Measurements from ENCODE around the gene BANP.
"Not testable (repeated sequence)": the region's sequence is repeated elsewhere in the genome, so short reads cannot be mapped to it uniquely, and the experiment has no call there.

The BANP gene

GRCh38 chr16:88050952-88051660 lies 99.9 kb downstream of the BANP start:
- peaks cover 19 to 43% of the 10 kb centered on the region in 2 donors for H3K36me3 ChIP-seq (ENCODE audit: control insufficient read depth in 1 of 2, insufficient read depth in 2 of 2, low read length in 2 of 2)
- H3K27me3 ChIP-seq (ENCODE audit: low read depth, low read length), result no peaks in the 10 kb centered on the region
- no peak overlapping the region for H3K27ac ChIP-seq (ENCODE audit: low read length)
- no peaks in the 10 kb centered on the region for H3K9me3 ChIP-seq (ENCODE audit: control insufficient read depth in 1 of 2, low read length in 2 of 2)
- no peaks in the 10 kb centered on the region for H3K4me1 ChIP-seq (ENCODE audit: control insufficient read depth in 1 of 2, insufficient read depth in 2 of 2, low read length in 2 of 2)
- H3K4me3 ChIP-seq (ENCODE audit: low read depth in 1 of 2, low read length in 2 of 2), result no peak overlapping the region

DNA sequence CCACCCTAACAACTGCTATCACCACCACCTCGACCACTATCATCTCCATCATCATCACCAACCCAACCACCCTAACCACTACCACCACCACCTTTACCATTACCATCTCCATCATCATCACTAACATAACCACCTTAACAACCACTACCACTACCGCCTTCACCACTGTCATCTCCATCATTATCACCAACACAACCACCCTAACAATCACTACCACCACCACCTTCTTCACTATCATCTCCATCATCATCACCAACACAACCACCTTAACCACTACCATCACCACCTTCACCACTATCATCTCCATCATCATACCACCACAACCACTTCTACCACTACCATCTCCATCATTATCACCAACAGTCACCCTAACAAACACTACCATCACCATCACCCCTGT lies 101.4 kb downstream of the BANP start:
- Histone ChIP-seq H3K27me3 (ENCODE audit: low read depth, low read length) (no peaks in the 10 kb centered on the region), H3K27ac (ENCODE audit: low read length) (no peak overlapping the region), H3K4me3 (ENCODE audit: low read depth in 1 of 2, low read length in 2 of 2) (no peak overlapping the region), H3K9me3 (ENCODE audit: control insufficient read depth in 1 of 2, low read length in 2 of 2) (no peaks in the 10 kb centered on the region), H3K36me3 (ENCODE audit: control insufficient read depth in 1 of 2, insufficient read depth in 2 of 2, low read length in 2 of 2) (peaks cover 19 to 46% of the 10 kb centered on the region in 2 donors), H3K4me1 (ENCODE audit: control insufficient read depth in 1 of 2, insufficient read depth in 2 of 2, low read length in 2 of 2) (no peaks in the 10 kb centered on the region)

- H3K36me3 ChIP-seq (ENCODE audit: control insufficient read depth in 1 of 2, insufficient read depth in 2 of 2, low read length in 2 of 2), result peaks cover 12 to 41% of the 10 kb centered on the region in 2 donors
- not testable (repeated sequence) for H3K9me3 ChIP-seq (ENCODE audit: control insufficient read depth in 1 of 2, low read length in 2 of 2); H3K27me3 ChIP-seq (ENCODE audit: low read depth, low read length); H3K4me1 ChIP-seq (ENCODE audit: control insufficient read depth in 1 of 2, insufficient read depth in 2 of 2, low read length in 2 of 2); H3K27ac ChIP-seq (ENCODE audit: low read length); H3K4me3 ChIP-seq (ENCODE audit: low read depth in 1 of 2, low read length in 2 of 2)
Measured at GRCh38 chr16:88053479-88053878, 102.2 kb downstream of the BANP start.

DNA sequence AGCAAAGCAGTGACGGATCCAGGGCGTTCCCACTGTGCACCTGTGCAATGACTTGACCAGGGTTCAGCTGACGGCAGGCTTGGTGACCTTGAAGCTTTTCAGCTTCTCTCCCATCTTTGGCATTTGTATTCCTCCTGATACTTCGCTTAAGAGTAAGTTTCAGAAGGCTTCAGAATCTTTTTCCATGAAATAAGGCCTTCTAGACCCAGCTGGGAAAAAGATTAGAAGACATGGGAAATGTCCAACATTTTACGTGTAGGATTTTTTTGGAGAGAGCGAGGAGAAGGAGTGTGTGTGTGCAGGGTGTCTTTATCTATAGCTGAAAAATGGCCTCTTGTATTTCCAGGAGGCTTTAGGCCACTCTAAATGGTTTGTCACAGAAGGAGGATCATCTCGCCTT lies 104.1 kb downstream of the BANP start:
- Histone ChIP-seq H3K27ac (ENCODE audit: low read length) (no peak overlapping the region), H3K9me3 (ENCODE audit: control insufficient read depth in 1 of 2, low read length in 2 of 2) (no peaks in the 10 kb centered on the region), H3K36me3 (ENCODE audit: control insufficient read depth in 1 of 2, insufficient read depth in 2 of 2, low read length in 2 of 2) (peaks cover 13 to 32% of the 10 kb centered on the region in 2 donors), H3K4me1 (ENCODE audit: control insufficient read depth in 1 of 2, insufficient read depth in 2 of 2, low read length in 2 of 2) (no peaks in the 10 kb centered on the region), H3K27me3 (ENCODE audit: low read depth, low read length) (no peaks in the 10 kb centered on the region), H3K4me3 (ENCODE audit: low read depth in 1 of 2, low read length in 2 of 2) (no peak overlapping the region)

DNA sequence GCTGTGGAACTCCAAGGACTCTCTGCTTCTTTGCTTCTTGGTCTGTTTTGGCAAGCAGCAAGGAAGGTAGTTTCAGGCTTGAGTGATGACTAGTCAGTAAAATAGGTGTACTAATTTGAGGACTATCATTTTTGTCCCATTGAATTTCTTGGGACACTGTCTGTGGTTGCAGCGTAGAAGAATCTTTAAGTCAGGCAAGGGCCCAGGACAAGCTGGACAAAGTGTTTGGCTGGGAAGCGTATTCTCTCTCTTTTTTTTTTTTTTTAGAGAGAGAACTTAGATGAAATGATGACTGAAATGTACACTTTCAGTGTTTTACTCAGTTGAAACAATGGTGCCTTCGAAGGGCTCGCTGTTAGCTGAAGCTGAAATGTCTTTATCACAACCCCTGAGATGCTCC lies 105.0 kb downstream of the BANP start:
- Histone ChIP-seq H3K36me3 (ENCODE audit: control insufficient read depth in 1 of 2, insufficient read depth in 2 of 2, low read length in 2 of 2) (peaks cover 11 to 25% of the 10 kb centered on the region in 2 donors), H3K27ac (ENCODE audit: low read length) (no peak overlapping the region), H3K4me3 (ENCODE audit: low read depth in 1 of 2, low read length in 2 of 2) (no peak overlapping the region), H3K4me1 (ENCODE audit: control insufficient read depth in 1 of 2, insufficient read depth in 2 of 2, low read length in 2 of 2) (no peaks in the 10 kb centered on the region), H3K27me3 (ENCODE audit: low read depth, low read length) (no peaks in the 10 kb centered on the region), H3K9me3 (ENCODE audit: control insufficient read depth in 1 of 2, low read length in 2 of 2) (no peaks in the 10 kb centered on the region)

DNA sequence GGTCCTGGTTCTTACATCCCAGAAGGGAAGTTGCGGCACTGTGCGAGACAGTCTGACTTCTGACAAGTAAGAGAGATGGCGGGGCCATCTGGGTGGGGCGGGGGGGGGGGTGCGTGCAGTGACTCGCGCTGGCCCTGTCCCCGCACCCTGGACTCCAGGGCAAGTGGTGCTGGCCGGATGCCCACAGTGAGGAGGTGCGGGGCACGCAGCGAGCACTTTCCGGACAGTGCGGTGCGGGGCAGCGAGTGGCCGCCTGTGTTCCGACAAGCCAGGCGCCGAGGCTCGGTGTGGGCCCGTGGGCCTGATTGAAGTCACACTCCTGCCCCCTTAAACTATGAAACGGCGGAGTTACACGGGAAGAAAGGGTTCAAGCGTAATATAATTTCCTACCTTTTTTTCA lies 106.4 kb downstream of the BANP start:
- Histone ChIP-seq H3K27ac (ENCODE audit: low read length) (no peak overlapping the region), H3K4me1 (ENCODE audit: control insufficient read depth in 1 of 2, insufficient read depth in 2 of 2, low read length in 2 of 2) (peaks cover 0 to 5% of the 10 kb centered on the region in 2 donors), H3K36me3 (ENCODE audit: control insufficient read depth in 1 of 2, insufficient read depth in 2 of 2, low read length in 2 of 2) (peaks cover 9 to 15% of the 10 kb centered on the region in 2 donors), H3K4me3 (ENCODE audit: low read depth in 1 of 2, low read length in 2 of 2) (no peak overlapping the region), H3K27me3 (ENCODE audit: low read depth, low read length) (no peaks in the 10 kb centered on the region), H3K9me3 (ENCODE audit: control insufficient read depth in 1 of 2, low read length in 2 of 2) (no peaks in the 10 kb centered on the region)

DNA sequence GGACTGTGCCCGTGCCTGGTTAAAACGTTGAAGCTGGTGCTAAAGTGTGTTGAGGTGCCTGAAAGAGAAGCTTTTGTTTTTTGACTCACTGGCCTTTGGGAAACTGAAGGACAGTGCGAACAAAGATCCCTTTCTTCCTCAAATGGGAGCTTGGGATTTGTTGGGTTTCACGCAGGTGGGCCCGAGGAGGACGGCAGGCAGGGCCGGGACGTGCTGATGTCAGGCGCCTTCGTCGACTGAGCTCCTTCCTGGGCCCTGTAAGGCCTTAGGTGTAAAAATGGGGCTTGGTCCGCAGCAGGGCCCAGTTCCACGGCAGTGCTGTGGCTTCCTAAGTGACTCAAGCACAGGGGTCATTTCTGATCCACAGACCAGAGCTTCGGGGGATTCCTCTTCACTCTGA lies 106.9 kb downstream of the BANP start:
- H3K36me3 ChIP-seq (ENCODE audit: control insufficient read depth in 1 of 2, insufficient read depth in 2 of 2, low read length in 2 of 2), result peaks cover 9 to 13% of the 10 kb centered on the region in 2 donors
- no peak overlapping the region for H3K27ac ChIP-seq (ENCODE audit: low read length)
- H3K4me1 ChIP-seq (ENCODE audit: control insufficient read depth in 1 of 2, insufficient read depth in 2 of 2, low read length in 2 of 2), result peaks cover 0 to 9% of the 10 kb centered on the region in 2 donors
- no peaks in the 10 kb centered on the region for H3K9me3 ChIP-seq (ENCODE audit: control insufficient read depth in 1 of 2, low read length in 2 of 2)
- no peaks in the 10 kb centered on the region for H3K27me3 ChIP-seq (ENCODE audit: low read depth, low read length)
- no peak overlapping the region for H3K4me3 ChIP-seq (ENCODE audit: low read depth in 1 of 2, low read length in 2 of 2)

DNA sequence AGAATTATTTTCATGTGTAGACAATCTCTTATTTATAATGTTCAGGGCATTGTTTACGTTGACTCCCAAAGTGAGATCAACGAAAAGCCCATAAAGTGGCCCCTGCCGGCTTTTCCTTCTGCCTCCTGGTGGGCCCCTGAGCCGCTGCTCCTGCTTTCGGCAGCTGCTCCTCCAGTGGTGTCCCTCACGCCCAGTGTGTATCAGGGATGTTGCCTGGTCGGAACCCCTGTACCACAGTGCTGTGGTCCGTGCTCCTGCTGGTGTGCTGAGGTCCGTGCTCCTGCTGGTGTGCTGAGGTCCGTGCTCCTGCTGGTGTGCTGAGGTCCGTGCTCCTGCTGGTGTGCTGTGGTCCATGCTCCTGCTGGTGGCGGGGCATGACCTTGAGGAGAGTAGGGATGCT lies 107.6 kb downstream of the BANP start:
- peaks cover 9 to 13% of the 10 kb centered on the region in 2 donors for H3K36me3 ChIP-seq (ENCODE audit: control insufficient read depth in 1 of 2, insufficient read depth in 2 of 2, low read length in 2 of 2)

GRCh38 chr16:88059701-88060386 lies 108.6 kb downstream of the BANP start:
- H3K4me3 ChIP-seq (ENCODE audit: low read depth in 1 of 2, low read length in 2 of 2), result no peak overlapping the region
- no peaks in the 10 kb centered on the region for H3K27me3 ChIP-seq (ENCODE audit: low read depth, low read length)
- peaks cover 4 to 14% of the 10 kb centered on the region in 2 donors for H3K4me1 ChIP-seq (ENCODE audit: control insufficient read depth in 1 of 2, insufficient read depth in 2 of 2, low read length in 2 of 2)
- peaks cover 4 to 19% of the 10 kb centered on the region in 2 donors for H3K36me3 ChIP-seq (ENCODE audit: control insufficient read depth in 1 of 2, insufficient read depth in 2 of 2, low read length in 2 of 2)
- H3K27ac ChIP-seq (ENCODE audit: low read length), result no peak overlapping the region
- H3K9me3 ChIP-seq (ENCODE audit: control insufficient read depth in 1 of 2, low read length in 2 of 2), result no peaks in the 10 kb centered on the region

More for the DNA sequence above, 107.6 kb downstream of the BANP start:
- Histone ChIP-seq H3K4me1 (ENCODE audit: control insufficient read depth in 1 of 2, insufficient read depth in 2 of 2, low read length in 2 of 2) (peaks cover 4 to 14% of the 10 kb centered on the region in 2 donors), H3K27ac (ENCODE audit: low read length) (no peak overlapping the region), H3K4me3 (ENCODE audit: low read depth in 1 of 2, low read length in 2 of 2) (no peak overlapping the region), H3K27me3 (ENCODE audit: low read depth, low read length) (no peaks in the 10 kb centered on the region), H3K9me3 (ENCODE audit: control insufficient read depth in 1 of 2, low read length in 2 of 2) (no peaks in the 10 kb centered on the region)

GRCh38 chr16:88060524-88061219 lies 109.4 kb downstream of the BANP start:
- Histone ChIP-seq H3K9me3 (ENCODE audit: control insufficient read depth in 1 of 2, low read length in 2 of 2) (no peaks in the 10 kb centered on the region), H3K4me1 (ENCODE audit: control insufficient read depth in 1 of 2, insufficient read depth in 2 of 2, low read length in 2 of 2) (peaks cover 4 to 14% of the 10 kb centered on the region in 2 donors), H3K4me3 (ENCODE audit: low read depth in 1 of 2, low read length in 2 of 2) (no peak overlapping the region), H3K27ac (ENCODE audit: low read length) (no peak overlapping the region), H3K27me3 (ENCODE audit: low read depth, low read length) (no peaks in the 10 kb centered on the region), H3K36me3 (ENCODE audit: control insufficient read depth in 1 of 2, insufficient read depth in 2 of 2, low read length in 2 of 2) (peaks cover 4 to 19% of the 10 kb centered on the region in 2 donors)

DNA sequence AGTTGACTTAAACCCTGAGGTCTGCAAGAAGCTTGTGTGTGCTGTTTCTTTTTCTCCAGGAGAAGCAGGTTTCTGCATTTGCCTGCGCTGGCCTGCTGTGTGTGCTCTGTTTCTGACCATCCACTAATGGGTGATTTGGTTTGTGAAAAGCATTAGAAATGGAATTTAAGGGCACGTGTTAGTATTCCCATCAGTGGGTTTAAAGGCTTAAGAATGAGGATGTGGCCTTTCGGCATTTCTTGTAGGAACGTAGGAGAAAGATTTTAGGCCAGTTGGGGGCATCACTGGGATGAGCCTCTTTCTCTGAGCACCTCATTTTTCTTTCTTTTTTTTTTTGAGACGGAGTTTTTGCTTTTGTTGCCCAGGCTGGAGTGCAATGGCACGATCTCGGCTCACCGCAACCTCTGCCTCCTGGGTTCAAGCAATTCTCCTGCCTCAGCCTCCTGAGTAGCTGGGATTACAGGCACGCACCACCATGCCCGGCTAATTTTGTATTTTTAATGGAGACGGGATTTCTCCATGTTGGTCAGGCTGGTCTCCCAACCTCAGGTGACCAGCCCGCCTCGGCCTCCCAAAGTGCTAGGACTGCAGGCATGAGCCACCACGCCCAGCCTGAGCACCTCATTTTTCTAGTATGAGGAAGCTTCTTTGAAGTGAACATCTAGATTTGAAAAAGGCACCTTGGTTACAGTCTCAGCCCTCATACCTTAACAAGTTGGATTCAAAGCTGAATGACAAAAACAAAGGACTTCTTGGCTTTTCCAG lies 110.3 kb downstream of the BANP start:
- Histone ChIP-seq H3K36me3 (ENCODE audit: control insufficient read depth in 1 of 2, insufficient read depth in 2 of 2, low read length in 2 of 2) (peaks cover 4 to 19% of the 10 kb centered on the region in 2 donors), H3K4me3 (ENCODE audit: low read depth in 1 of 2, low read length in 2 of 2) (no peak overlapping the region), H3K27ac (ENCODE audit: low read length) (no peak overlapping the region), H3K27me3 (ENCODE audit: low read depth, low read length) (no peaks in the 10 kb centered on the region), H3K9me3 (ENCODE audit: control insufficient read depth in 1 of 2, low read length in 2 of 2) (no peaks in the 10 kb centered on the region), H3K4me1 (ENCODE audit: control insufficient read depth in 1 of 2, insufficient read depth in 2 of 2, low read length in 2 of 2) (peaks cover 4 to 14% of the 10 kb centered on the region in 2 donors)
